ENCODE results near the gene INAFM2.

DNA sequence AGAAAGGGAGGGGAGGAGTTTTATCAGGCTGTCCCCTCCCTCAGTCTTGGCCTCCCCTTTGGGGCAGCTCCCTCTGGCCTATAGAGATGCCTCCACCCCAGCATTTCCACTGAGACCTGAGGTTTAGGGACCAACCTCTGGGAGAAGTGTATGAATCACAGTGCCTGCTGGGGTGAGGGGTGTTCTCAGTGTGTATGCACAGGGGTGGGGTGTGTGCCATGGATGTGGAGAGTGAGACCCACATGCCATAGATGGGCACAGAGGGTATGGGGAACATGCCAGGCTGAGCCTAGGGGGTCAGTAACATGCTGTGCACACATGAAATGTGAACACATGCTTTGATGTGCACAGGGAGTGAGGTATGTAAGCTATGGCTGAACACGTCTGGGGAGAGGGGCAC, 28.2 kb upstream of the INAFM2 start:
- TF ChIP-seq, protein P1, sequence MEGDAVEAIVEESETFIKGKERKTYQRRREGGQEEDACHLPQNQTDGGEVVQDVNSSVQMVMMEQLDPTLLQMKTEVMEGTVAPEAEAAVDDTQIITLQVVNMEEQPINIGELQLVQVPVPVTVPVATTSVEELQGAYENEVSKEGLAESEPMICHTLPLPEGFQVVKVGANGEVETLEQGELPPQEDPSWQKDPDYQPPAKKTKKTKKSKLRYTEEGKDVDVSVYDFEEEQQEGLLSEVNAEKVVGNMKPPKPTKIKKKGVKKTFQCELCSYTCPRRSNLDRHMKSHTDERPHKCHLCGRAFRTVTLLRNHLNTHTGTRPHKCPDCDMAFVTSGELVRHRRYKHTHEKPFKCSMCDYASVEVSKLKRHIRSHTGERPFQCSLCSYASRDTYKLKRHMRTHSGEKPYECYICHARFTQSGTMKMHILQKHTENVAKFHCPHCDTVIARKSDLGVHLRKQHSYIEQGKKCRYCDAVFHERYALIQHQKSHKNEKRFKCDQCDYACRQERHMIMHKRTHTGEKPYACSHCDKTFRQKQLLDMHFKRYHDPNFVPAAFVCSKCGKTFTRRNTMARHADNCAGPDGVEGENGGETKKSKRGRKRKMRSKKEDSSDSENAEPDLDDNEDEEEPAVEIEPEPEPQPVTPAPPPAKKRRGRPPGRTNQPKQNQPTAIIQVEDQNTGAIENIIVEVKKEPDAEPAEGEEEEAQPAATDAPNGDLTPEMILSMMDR (IDR thresholded peaks at IDR 0.05) = no peak
- TF ChIP-seq EP300 (IDR thresholded peaks at IDR 0.05) = no peak

Data from tibial nerve (tissue), 4 donors.